Activated CD4-positive, alpha-beta T cell treated with anti-CD3 and anti-CD28 coated beads for 24 hours (primary cell): ENCODE data around the gene IL6R.

ENCODE experiments used
- DNase-seq, 2 donors: peaks; one replicate each; pipeline ENCODE4 v3.0.0-alpha.2; 2020; ENCODE audit warnings: low read depth in 2 of 2

Gene IL6R

GRCh38 chr1:154514066-154514553 lies 109.0 kb downstream of the IL6R start:
- DNase-seq = no peak

GRCh38 chr1:154517661-154518060 lies 112.5 kb downstream of the IL6R start:
- DNase-seq = no peak
